ENCODE results near the gene ACSS1.

ACSS1 gene

DNA sequence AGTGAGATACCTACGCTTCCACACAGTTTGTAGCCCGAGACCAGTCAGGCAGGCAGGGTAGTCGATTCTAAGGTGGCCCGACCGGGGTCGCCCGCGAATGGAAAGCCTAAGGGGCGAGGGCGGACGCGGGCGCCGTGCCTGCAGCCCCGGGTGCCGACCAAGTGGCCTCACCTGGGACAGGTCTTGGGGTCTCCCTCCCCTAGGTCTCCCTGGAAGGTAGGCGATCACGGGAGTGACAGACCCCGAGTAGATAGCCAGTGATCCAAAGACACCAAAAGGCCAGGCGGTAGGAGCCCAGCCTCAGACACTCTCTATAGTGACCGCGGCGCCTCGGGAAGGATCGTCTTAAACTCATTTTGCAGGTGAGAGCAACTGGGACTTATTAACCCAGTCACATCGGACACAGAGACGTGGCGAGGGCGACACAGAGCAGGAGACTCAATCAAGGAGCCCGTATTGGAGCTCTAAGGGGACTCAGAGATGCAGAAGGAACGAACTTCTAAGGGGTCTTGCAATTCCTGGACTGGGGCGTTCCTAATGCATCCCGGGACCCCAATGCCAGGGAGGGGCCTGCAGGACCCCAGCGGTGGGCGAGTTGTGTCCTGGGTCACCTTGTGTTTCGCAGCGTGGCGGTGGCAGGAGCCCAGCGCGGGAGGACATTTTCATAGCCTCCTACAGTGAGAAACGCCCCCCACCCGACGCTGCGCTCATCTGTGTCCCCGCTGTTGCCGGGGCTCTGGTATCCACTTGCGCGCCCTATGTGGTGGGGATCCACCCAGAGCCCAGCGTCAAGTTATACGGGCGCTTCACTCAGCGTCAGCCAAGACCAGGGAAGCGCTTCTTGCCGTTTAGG, 26.1 kb upstream of the ACSS1 start:
- DNase-seq (ENCODE audit: low read depth), result no peak
- no peak overlapping the region for H3K4me3 ChIP-seq (ENCODE audit: low read depth, low read length)
- TF ChIP-seq, protein P1, sequence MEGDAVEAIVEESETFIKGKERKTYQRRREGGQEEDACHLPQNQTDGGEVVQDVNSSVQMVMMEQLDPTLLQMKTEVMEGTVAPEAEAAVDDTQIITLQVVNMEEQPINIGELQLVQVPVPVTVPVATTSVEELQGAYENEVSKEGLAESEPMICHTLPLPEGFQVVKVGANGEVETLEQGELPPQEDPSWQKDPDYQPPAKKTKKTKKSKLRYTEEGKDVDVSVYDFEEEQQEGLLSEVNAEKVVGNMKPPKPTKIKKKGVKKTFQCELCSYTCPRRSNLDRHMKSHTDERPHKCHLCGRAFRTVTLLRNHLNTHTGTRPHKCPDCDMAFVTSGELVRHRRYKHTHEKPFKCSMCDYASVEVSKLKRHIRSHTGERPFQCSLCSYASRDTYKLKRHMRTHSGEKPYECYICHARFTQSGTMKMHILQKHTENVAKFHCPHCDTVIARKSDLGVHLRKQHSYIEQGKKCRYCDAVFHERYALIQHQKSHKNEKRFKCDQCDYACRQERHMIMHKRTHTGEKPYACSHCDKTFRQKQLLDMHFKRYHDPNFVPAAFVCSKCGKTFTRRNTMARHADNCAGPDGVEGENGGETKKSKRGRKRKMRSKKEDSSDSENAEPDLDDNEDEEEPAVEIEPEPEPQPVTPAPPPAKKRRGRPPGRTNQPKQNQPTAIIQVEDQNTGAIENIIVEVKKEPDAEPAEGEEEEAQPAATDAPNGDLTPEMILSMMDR (IDR thresholded peaks at IDR 0.05; ENCODE audit: insufficient read depth, low read depth, low read length, missing control alignments), result peak; percentile 38

DNA sequence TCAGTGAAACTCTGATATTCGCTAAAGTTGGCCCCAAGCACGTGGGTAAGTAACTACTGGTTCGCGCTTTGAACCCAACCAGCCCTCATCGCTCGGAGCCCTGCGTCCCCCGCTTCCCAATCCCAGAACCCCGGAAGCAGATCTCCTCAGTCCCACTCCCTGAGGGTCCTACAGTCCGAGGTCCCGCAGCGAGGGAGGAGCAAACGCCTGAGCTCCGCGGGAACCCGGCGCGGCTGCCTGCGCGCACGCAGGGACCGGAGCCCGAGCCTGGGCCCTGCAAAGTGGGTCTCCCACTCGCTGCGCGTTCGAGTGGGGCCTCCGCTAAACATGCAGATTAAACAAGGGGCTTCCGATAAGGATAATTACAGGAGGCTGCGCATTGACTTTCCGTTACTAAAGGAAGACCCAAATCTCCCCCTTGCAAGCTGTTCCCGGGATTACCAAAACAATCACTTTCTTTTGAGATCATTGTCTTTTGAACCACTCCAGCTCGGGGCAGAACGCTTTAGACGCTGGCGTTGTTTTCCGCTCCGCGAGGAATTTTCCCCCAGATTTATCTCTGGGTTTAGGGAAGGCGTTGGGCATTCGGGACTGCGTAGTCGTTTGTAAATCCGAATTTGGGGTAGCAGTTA, 25.3 kb upstream of the ACSS1 start:
- no peak overlapping the region for H3K4me3 ChIP-seq (ENCODE audit: low read depth, low read length)
- TF ChIP-seq, protein P1 (IDR thresholded peaks at IDR 0.05; ENCODE audit: insufficient read depth, low read depth, low read length, missing control alignments), result no peak
- DNase-seq (ENCODE audit: low read depth), result no peak

DNA sequence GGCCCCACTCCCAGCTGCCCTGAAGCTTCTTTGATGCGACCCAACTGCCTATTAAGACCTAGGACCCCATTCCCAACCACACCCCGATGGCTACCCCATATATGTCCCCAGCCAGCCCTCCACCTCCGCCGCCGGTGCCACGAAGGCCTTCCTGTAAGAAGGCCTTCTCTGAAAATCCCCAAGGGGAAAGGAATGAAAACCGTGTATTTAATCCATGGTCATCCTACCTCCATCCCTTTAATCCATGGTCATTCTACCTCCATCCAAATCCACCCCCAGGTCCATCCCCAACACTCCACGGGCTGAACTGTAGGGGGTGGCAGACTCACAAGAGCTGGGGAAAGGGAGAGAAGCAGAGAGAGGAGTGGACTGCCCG, 24.5 kb upstream of the ACSS1 start:
- DNase-seq (ENCODE audit: low read depth), result no peak
- H3K4me3 ChIP-seq (ENCODE audit: low read depth, low read length), result no peak overlapping the region
- TF ChIP-seq, protein P1 (IDR thresholded peaks at IDR 0.05; ENCODE audit: insufficient read depth, low read depth, low read length, missing control alignments), result no peak

DNA sequence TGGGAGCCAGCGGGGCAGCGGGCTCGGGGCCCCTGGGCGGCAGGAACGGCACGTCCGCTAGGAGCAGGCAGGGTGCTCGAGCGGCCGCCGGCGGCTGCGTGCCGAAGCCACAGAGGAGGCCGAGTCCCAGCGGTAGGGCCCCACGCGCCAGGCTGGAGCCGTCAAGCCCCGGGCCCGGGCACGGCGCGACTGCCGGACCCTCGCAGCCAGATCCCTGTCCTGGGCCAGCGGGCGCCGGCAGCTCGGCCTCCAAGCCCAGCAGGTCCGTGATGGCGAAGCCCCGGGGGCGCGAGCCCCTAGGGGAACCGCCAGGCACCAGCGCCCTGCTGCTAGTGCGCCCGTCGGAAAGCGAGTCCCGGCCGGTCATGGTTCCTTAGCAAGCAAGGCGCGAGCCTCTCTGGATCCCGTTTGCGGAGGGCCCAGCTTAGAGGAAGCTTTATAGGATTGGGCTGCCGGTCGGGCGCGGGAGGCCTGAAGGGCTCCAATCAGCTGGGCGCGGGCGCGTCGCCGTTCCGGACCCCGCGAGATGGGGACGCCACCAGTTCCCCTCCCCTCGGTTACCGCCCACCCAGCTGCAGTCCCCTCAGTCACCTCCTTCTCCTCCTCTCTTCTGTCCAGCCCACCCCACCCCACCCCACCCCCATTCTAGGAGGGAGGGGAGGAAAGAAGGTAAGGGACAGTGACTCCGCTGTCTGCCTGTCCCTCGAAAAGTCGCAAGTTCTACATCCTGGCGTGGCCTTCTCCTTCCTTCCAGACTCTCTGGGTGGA, 24.0 kb upstream of the ACSS1 start, which contains the start of gene VSX1:
VSX1 (minus strand) TSS at position 412 of the 768 bp plus-strand sequence; CDS start at position 367, 45 bp downstream.
- DNase-seq (ENCODE audit: low read depth), result no peak
- TF ChIP-seq, protein P1 (IDR thresholded peaks at IDR 0.05; ENCODE audit: insufficient read depth, low read depth, low read length, missing control alignments), result no peak
- H3K4me3 ChIP-seq (ENCODE audit: low read depth, low read length), result no peak within 1 kb of the TSS

DNA sequence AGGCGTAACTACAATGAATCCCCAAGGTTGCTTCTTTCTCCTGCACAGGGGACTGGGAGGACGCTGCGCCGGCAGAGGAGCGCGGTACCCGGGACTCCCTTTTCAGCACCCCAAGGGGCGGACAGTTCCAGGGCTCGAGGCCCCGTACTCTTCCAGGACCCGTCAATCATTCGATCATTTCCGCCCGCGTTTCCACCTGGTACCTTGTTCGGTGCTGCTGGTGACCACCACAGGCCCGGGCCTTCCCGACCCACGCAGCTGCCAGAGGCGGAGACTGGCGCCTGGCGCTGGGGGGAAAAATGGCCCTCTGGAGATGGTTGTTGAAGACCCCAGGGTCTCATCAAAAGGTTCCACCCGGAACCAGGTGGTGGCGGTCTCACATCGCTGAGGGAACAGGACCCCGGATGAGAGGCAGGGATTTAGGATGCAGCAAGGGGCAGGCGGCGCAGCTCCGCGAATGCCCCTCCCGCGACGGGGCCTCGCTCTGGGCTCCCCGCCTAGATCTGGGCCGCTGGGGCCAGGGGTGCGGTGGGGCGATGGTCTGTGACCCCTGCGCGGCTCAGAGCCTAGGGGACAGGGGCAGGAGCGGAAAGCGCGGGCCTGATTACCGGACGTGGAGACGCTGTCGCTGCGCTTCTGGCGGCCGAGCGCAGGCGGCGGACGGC, 23.3 kb upstream of the ACSS1 start:
- no peak for DNase-seq (ENCODE audit: low read depth)
- TF ChIP-seq, protein P1 (IDR thresholded peaks at IDR 0.05; ENCODE audit: insufficient read depth, low read depth, low read length, missing control alignments), result no peak
- no peak overlapping the region for H3K4me3 ChIP-seq (ENCODE audit: low read depth, low read length)

DNA sequence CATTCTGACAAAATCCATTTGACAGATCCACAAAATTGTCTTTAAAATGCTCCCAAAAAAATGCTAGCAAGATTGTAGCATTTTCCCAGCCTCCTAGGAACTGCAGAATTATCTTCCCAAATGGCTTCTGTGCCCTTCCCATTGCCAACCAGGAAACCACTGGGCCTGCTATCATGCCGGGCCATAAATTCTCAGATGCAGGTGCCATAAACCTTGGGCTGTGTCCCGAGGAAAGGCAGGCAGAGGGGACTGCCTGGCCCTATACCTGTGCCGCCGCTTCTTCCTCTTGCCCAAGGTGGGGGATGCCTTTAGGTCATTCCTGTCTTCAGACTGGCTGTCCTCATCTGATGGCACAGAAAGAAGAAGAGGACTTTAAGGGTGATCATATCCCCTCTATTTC, 21.2 kb upstream of the ACSS1 start:
- TF ChIP-seq, protein P1 (IDR thresholded peaks at IDR 0.05; ENCODE audit: insufficient read depth, low read depth, low read length, missing control alignments), result no peak
- no peak overlapping the region for H3K4me3 ChIP-seq (ENCODE audit: low read depth, low read length)
- no peak for DNase-seq (ENCODE audit: low read depth)

All from GM12865 (cell line).